ENCODE results near the gene MYCBP2.

- TF ChIP-seq CTCF (IDR thresholded peaks at IDR 0.05): no peak
- TF ChIP-seq POLR2A (IDR thresholded peaks at IDR 0.05; ENCODE audit: low read length): no peak
These were observed 324.8 kb downstream of the MYCBP2 start for GRCh38 chr13:77001963-77002587.
